AG04449 (cell line): ENCODE data around the gene TLE4.
"Not testable (repeated sequence)": the region's sequence is repeated elsewhere in the genome, so short reads cannot be mapped to it uniquely, and the experiment has no call there.

Experiments used
- CTCF ChIA-PET: fragments of 350-600 bp; formaldehyde crosslinking; extraction: SDS; loops from one replicate; lab custom pipeline; 2021; ENCODE audit warnings: antibody characterized with exemption; lab: Yijun Ruan, JAX
- POLR2A ChIA-PET: fragments of 400-600, 350-600 bp; formaldehyde crosslinking; extraction: SDS; loops from one replicate; lab custom pipeline; 2020; ENCODE audit warnings: antibody characterized with exemption, inconsistent platforms; lab: Yijun Ruan, JAX
- DNase-seq: peaks from one replicate; pipeline ENCODE4 v3.0.0-alpha.2; 2010; ENCODE audit warnings: low read depth, low spot score
- H3K4me3 ChIP-seq: 2 replicates; pipeline ENCODE4 v1.5.1; 2011; ENCODE audit warnings: low read depth, mild to moderate bottlenecking, control low read depth, low read length
- TF ChIP-seq, protein P1 (sequence below): IDR thresholded peaks from one replicate; pipeline ENCODE4 v1.5.1; 2011; ENCODE audit warnings: mild to moderate bottlenecking, moderate library complexity, low read length, control low read depth, inconsistent platforms; ENCODE audit not compliant: insufficient read depth; ENCODE audit errors: missing control alignments

Gene TLE4

DNA sequence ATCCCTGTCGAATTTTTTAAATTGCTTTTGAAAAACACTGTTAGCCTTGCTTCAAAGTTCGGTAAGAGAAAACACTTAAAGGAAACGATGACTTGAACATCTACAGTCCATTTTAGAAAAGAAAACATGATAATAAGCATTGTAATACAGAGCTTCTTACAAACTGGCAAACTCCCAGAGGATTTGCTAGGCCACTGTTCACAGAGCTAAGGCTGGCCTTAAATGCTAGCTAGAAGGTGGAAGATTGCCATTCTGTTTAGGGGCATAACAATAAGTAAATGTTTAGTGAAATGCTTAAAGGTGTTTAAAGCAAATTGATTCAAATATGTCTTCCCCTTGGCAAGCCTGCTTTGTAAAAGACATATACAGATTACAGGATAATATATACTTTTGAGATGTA is 169.6 kb downstream of the TLE4 start:
- ChIA-PET POLR2A (no interaction called here), CTCF (interaction anchor here (2.9 kb wide), 1 partner anchor 17 kb away, joined by 10 read pairs; no protein-coding TSS in a partner anchor)
- no peak for DNase-seq
- no peak overlapping the region for H3K4me3 ChIP-seq
- TF ChIP-seq, protein P1, sequence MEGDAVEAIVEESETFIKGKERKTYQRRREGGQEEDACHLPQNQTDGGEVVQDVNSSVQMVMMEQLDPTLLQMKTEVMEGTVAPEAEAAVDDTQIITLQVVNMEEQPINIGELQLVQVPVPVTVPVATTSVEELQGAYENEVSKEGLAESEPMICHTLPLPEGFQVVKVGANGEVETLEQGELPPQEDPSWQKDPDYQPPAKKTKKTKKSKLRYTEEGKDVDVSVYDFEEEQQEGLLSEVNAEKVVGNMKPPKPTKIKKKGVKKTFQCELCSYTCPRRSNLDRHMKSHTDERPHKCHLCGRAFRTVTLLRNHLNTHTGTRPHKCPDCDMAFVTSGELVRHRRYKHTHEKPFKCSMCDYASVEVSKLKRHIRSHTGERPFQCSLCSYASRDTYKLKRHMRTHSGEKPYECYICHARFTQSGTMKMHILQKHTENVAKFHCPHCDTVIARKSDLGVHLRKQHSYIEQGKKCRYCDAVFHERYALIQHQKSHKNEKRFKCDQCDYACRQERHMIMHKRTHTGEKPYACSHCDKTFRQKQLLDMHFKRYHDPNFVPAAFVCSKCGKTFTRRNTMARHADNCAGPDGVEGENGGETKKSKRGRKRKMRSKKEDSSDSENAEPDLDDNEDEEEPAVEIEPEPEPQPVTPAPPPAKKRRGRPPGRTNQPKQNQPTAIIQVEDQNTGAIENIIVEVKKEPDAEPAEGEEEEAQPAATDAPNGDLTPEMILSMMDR, result no peak

DNA sequence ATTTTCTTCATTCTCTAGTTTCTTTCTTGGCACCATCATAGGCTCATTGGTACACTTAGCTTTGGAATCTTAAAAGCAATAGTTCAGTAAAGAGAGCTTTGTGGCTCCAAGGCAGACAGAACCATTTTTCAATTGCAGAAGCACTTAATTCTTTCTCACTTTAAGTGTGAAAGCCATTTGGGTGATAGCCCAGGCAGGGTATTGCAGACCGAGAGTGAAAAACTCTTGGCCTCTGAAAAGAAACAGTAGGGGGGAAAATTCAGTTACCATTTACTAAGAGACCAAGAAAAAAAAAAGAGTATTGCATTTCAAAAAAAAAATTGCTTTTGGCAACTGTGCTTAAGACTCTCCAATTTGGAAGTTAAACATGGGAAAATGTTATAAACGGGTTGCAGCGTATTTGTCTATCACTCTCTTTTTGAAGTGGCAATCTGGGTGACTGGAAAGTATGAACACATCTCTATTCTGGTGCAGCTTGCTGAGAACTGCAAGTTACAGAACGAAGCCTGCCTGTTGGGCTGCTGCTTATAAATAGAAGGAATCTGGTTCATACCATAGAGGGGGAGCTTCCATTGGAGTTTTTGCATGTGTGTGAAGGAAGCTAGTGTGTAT is 170.5 kb downstream of the TLE4 start:
- DNase-seq, result no peak
- ChIA-PET POLR2A (no interaction called here), CTCF (interaction anchor here (2.9 kb wide), 1 partner anchor 16 kb away, joined by 10 read pairs; no protein-coding TSS in a partner anchor)
- TF ChIP-seq, protein P1, result no peak
- H3K4me3 ChIP-seq, result no peak overlapping the region

DNA sequence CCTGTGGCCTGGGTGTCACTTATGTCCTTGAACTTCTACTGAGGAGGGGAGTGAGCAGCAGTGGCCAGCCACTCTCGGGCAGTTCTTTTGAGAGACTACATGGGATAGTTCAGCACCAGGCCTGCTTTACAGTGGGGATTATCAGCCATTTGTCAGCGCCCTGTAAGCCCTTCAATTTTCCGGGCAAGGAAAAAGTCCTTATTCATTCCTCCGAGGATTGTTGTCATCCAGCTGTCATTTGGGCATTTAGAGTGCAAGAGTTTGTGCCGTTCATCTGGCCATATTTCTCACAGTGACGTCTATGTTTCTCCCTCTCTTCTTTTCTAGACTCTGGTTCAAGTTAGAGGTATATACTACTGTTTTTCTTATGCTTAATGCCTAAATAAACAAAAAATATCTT is 172.8 kb downstream of the TLE4 start:
- CTCF ChIA-PET, result no interaction called here
- no peak for DNase-seq
- POLR2A ChIA-PET, result no interaction called here

DNA sequence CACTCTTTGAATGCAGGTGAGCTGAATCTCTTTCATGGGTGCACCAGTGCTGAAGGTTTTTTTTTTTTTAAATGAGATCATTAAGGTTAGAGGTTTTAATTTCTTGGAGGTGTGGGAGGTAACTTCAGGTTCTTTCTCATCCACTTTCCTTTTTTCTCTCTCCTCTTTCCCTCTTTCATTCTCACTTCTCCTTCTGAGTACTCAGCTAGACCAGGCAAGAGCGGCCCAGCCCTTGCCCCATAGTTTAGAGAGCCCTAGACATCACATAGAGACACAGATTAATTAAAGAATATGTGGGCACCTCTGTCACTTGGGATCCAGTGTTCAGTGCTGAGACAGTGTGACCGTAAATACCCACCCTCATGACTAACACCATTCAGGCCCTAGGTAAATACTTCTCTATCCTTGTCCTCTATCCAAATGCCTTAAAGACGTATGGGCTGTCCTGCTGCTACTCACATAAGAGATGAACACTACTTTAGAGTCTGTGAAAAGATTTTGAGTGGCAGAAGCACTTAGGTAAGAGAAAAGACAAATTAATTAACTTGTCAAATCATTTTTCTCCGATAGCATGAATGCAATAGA is 174.1 kb downstream of the TLE4 start:
- TF ChIP-seq, protein P1, result no peak
- POLR2A ChIA-PET, result no interaction called here
- CTCF ChIA-PET, result no interaction called here
- H3K4me3 ChIP-seq, result no peak overlapping the region
- no peak for DNase-seq

More for the DNA sequence above, 172.8 kb downstream of the TLE4 start:
- TF ChIP-seq, protein P1, result no peak
- no peak overlapping the region for H3K4me3 ChIP-seq

DNA sequence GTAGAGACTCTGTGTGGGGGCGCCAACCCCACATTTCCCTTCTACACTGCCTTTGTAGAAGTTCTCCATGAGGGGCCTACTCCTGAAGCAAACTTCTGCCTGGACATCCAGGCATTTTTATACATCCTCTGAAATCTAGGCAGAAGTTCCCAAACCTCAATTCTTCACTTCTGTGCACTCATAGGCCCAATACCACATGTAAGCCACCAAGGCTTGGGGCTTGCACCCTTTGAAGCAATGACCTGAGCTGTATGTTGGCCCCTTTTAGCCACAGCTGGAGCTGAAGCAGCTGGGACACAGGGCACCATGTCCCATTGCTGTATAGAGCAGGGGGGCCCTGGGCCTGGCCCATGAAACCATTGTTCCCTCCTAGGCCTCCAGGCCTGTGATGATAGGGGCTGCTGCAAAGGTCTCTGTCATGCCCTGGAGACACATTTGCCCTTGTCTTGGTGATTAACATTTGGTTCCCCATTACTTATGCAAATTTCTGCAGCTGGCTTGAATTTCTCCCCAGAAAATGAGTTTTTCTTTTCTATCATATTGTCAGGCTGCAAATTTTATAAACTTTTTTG is 180.2 kb downstream of the TLE4 start:
- POLR2A ChIA-PET, CTCF ChIA-PET, H3K4me3 ChIP-seq: not testable (repeated sequence)

DNA sequence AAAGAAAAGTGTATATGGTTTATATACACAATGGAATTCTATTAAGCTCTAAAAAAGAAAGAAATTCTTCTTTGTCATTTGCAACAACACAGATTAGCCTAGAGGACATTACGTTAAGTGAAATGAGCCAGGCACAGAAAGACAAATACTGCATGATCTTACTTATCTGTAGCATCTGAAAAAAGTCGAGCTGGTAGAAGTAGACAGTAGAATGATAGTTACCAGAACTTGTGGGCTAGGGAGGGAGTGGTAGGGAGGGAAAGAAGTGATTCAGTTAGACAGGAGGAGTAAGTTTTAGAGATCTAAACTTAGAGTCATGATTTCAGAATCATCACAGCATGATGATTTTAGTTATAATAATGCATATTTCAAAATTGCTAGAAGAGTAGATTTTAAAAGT is 184.6 kb downstream of the TLE4 start:
- CTCF ChIA-PET, result interaction anchor here (2.2 to 2.5 kb wide), 2 partner anchors 18 to 21 kb away, joined by 6 to 9 read pairs; no protein-coding TSS in a partner anchor
- no peak overlapping the region for H3K4me3 ChIP-seq
- TF ChIP-seq, protein P1, result no peak
- no peak for DNase-seq
- POLR2A ChIA-PET, result no interaction called here

More for the DNA sequence above, 180.2 kb downstream of the TLE4 start:
- DNase-seq, result not testable (repeated sequence)
